IMR-90 (cell line): ENCODE data around the gene PACSIN2. TPM values are rescaled to one million over a fixed set of nuclear protein-coding genes. Genes with fewer than 3 reads are reported as not detected.

Experiments
- ATAC-seq: fragments of 200-7000 bp; cut with Tn5 transposase; 2 replicates; pipeline ENCODE4 v1.9.1; 2020; ENCODE audit warnings: low read depth, mild to moderate bottlenecking, moderate library complexity
- BruUV-seq: library from RNA; stranded (reverse); fragments of 400-500 nt; replicated peaks from 2 replicates; lab custom pipeline; 2021; lab: Mats Ljungman, UMichigan
- CTCF ChIA-PET: fragments of 300-600 bp; formaldehyde crosslinking; extraction: SDS; loops from one replicate; lab custom pipeline; 2021; ENCODE audit warnings: antibody characterized with exemption; lab: Yijun Ruan, JAX
- POLR2A ChIA-PET: fragments of 300-600 bp; sonication (Branson Sonifier 250); formaldehyde crosslinking; loops from one replicate; lab custom pipeline; 2022; ENCODE audit warnings: antibody characterized with exemption; ENCODE audit not compliant: unreplicated experiment; lab: Charles Lee
- DNase-seq: peaks from one replicate; pipeline ENCODE4 v3.0.0; 2013
- H2AFZ ChIP-seq: replicated peaks from 2 replicates; pipeline ENCODE3; 2013; ENCODE audit warnings: low read length, mild to moderate bottlenecking; ENCODE audit not compliant: poor library complexity
- H2AK5ac ChIP-seq: 2 replicates; pipeline ENCODE4 v1.6.1; 2013; ENCODE audit warnings: low read depth, low read length, inconsistent platforms
- H2AK9ac ChIP-seq: replicated peaks from 2 replicates; pipeline ENCODE3; 2013; ENCODE audit warnings: mild to moderate bottlenecking, low read depth, low read length, moderate library complexity; ENCODE audit not compliant: poor library complexity
- H2BK120ac ChIP-seq: 2 replicates; pipeline ENCODE4 v1.6.1; 2013; ENCODE audit warnings: low read depth, low read length, inconsistent platforms
- H2BK15ac ChIP-seq: 3 replicates; pipeline ENCODE4 v1.6.1; 2013; ENCODE audit warnings: low read depth, low read length, inconsistent platforms
- H2BK20ac ChIP-seq: 2 replicates; pipeline ENCODE4 v1.6.1; 2013; ENCODE audit warnings: low read depth, mild to moderate bottlenecking, inconsistent platforms, low read length, moderate library complexity
- H2BK5ac ChIP-seq: 2 replicates; pipeline ENCODE4 v1.6.1; 2013; ENCODE audit warnings: mild to moderate bottlenecking, low read depth, low read length, inconsistent platforms; ENCODE audit not compliant: poor library complexity, severe bottlenecking
- H3K14ac ChIP-seq: replicated peaks from 2 replicates; pipeline ENCODE4 v1.6.1; 2013; ENCODE audit warnings: low read depth, low read length, inconsistent platforms
- H3K18ac ChIP-seq: 2 replicates; pipeline ENCODE4 v1.6.1; 2013; ENCODE audit warnings: low read depth, low read length, control low read depth
- H3K23ac ChIP-seq: 2 replicates; pipeline ENCODE4 v1.6.1; 2013; ENCODE audit warnings: low read depth, low read length, inconsistent platforms
- H3K27ac ChIP-seq: 2 replicates; pipeline ENCODE4 v1.5.1; 2013; ENCODE audit warnings: mild to moderate bottlenecking, control low read depth, low read length; ENCODE audit not compliant: insufficient read depth
- H3K27me3 ChIP-seq: 2 replicates; pipeline ENCODE4 v1.6.1; 2013; ENCODE audit warnings: low read length; ENCODE audit not compliant: control insufficient read depth, insufficient read depth
- H3K36me3 ChIP-seq: 2 replicates; pipeline ENCODE4 v1.6.1; 2013; ENCODE audit warnings: low read length, mixed read lengths; ENCODE audit not compliant: control insufficient read depth, insufficient read depth
- H3K4ac ChIP-seq: 2 replicates; pipeline ENCODE4 v1.6.1; 2013; ENCODE audit warnings: low read depth, low read length, inconsistent platforms
- H3K4me1 ChIP-seq: 2 replicates; pipeline ENCODE4 v1.6.1; 2013; ENCODE audit warnings: low read length, mixed read lengths; ENCODE audit not compliant: control insufficient read depth, insufficient read depth
- H3K4me2 ChIP-seq: 2 replicates; pipeline ENCODE4 v1.6.1; 2013; ENCODE audit warnings: low read depth, mild to moderate bottlenecking, control low read depth, low read length, moderate library complexity
- H3K4me3 ChIP-seq: 2 replicates; pipeline ENCODE4 v1.5.1; 2013; ENCODE audit warnings: low read depth, mild to moderate bottlenecking, control low read depth, low read length, moderate library complexity; ENCODE audit not compliant: insufficient read depth
- H3K56ac ChIP-seq: 2 replicates; pipeline ENCODE4 v1.6.1; 2013; ENCODE audit warnings: low read length, inconsistent platforms; ENCODE audit not compliant: insufficient read depth; ENCODE audit errors: extremely low read depth
- H3K79me1 ChIP-seq, 2 experiments: 2 replicates each; pipeline ENCODE4 v1.6.1; 2013; ENCODE audit warnings: low read length in 2 of 2, inconsistent platforms in 1 of 2, low read depth in 1 of 2
- H3K9ac ChIP-seq: 2 replicates; pipeline ENCODE4 v1.6.1; 2013; ENCODE audit warnings: low read depth, low read length, control low read depth
- H3K9me1 ChIP-seq: 2 replicates; pipeline ENCODE4 v1.6.1; 2013; ENCODE audit warnings: low read length, inconsistent platforms; ENCODE audit not compliant: insufficient read depth
- H3K9me3 ChIP-seq: 2 replicates; pipeline ENCODE4 v1.6.1; 2013; ENCODE audit warnings: low read length; ENCODE audit not compliant: control insufficient read depth, insufficient read depth
- H4K20me1 ChIP-seq: 2 replicates; pipeline ENCODE4 v1.6.1; 2013; ENCODE audit warnings: low read length, inconsistent platforms; ENCODE audit not compliant: insufficient read depth
- H4K5ac ChIP-seq: 2 replicates; pipeline ENCODE4 v1.6.1; 2013; ENCODE audit warnings: mild to moderate bottlenecking, low read depth, low read length, control low read depth
- H4K8ac ChIP-seq, 2 experiments: 2 replicates each; pipeline ENCODE4 v1.6.1; 2013; ENCODE audit warnings: low read depth in 2 of 2, low read length in 2 of 2, control low read depth in 1 of 2, inconsistent platforms in 1 of 2
- H4K91ac ChIP-seq: 2 replicates; pipeline ENCODE4 v1.6.1; 2013; ENCODE audit warnings: low read depth, low read length, inconsistent platforms; ENCODE audit not compliant: insufficient read depth
- BHLHE40 ChIP-seq: fragments of 150-350 bp; IDR thresholded peaks from 2 replicates; pipeline ENCODE4 v1.6.1; 2016; ENCODE audit warnings: mild to moderate bottlenecking, low read depth, low read length
- CEBPB ChIP-seq: IDR thresholded peaks from 2 replicates; pipeline ENCODE4 v1.6.1; 2012; ENCODE audit warnings: low read depth, low read length, improper control_type of control experiment
- MAFK ChIP-seq: IDR thresholded peaks from 2 replicates; pipeline ENCODE4 v1.6.1; 2012; ENCODE audit warnings: low read depth, low read length, improper control_type of control experiment
- WGBS, 2 experiments: methylation state at CpG; one replicate each; pipeline versions ENCODE4 v1.1.5 to v1.1.7; 2013; ENCODE audit warnings: missing lambda C conversion rate in 2 of 2; ENCODE audit not compliant: insufficient read length in 1 of 2; ENCODE audit errors: extremely low coverage in 2 of 2; 5-methylcytosine and 5-hydroxymethylcytosine counted together
- dilution Hi-C: fragments of 300-500 bp; cut with HindIII; formaldehyde crosslinking; loops from one replicate; pipeline ENCODE4 v1.14.3; 2018; ENCODE audit warnings: low sequenced_read_pairs; ENCODE audit not compliant: unreplicated experiment
- in situ Hi-C: fragments of 300-500 bp; cut with MboI; formaldehyde crosslinking; loops from 3 replicates; pipeline ENCODE4 v1.14.3; 2019; ENCODE audit warnings: low sequenced_read_pairs, inconsistent platforms, mixed read lengths
- intact Hi-C: fragments of 100-400 bp; cut with micrococcal nuclease; formaldehyde crosslinking; loops from 2 replicates; pipeline ENCODE4 v1.10.0; 2022
- polyA plus RNA-seq, 3 experiments: library from polyadenylated mRNA; depleted of rRNA; stranded (reverse); fragments of >200 nt; gene quantifications; 2 replicates each; pipeline ENCODE4 v1.2.3, GENCODE V29; 2012; ENCODE audit warnings: low replicate concordance in 1 of 3
- total RNA-seq: library from RNA; depleted of rRNA; stranded (reverse); fragments of >200 nt; gene quantifications from 2 replicates; pipeline ENCODE4 v1.2.3, GENCODE V29; 2012

PACSIN2 gene
- total and polyA plus RNA-seq, 2 of the 4 experiments (the other 2 are of a cell fraction): 85.0 to 118 TPM

DNA sequence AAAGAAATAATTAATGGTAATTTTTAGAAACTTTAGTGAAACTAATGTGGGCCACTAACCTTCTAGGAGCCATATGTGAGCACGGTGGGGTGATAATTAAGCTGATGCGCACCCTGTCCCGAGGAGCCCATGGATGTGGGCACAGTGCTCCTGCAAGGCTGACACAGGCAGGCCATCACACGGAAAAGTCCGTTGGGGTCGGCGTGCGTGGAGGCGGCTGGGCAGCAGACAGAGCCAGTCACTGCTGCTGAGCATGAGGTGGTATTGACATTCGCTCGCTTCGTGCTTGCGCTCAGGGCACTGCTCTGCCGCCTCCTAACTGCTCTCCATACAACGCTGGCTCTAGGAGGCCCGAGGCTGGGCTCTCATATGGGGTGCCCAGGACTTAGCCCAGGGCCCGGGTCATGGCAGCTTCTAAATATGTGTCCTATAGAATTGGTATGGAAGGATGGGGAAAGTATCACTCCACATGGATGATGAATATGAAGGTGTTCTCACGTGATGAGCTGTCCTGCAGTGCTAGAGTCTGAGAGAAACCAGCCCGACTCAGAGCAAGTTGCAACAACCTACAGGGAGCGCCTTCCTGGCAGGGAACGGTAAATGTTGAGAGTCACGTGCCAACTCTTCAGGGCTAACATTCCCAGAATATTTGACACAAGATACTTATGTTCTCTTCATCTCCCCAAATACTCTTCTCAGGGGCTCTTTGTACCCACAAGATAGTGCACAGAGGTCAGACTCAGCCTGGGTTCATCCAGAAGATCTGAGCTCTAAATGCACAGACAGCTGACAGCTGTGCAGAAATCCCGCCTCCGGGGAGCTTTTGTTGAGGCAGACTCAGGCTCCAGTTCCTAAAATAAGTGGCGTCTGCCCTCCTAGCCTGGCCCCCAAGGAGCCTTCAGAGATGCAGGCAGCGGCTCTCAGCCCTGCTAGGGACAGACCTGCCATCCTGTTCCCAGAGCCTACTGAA lies 107.3 kb downstream of the PACSIN2 start (continued):
- TF ChIP-seq MAFK: no peak

GRCh38 chr22:42906605-42907348 lies 108.2 kb downstream of the PACSIN2 start:
- H3K27me3 ChIP-seq: no peaks in the 10 kb centered on the region
- ATAC-seq (peak; percentile 19), DNase-seq (peak; percentile 16)
- H3K18ac ChIP-seq: no peak overlapping the region
- 40% methylated on average over 1 of the region's 6 CpGs; no CpG with 5 or more reads in 1 of the 2 experiments for WGBS, 2 experiments
- ChIA-PET CTCF (no interaction called here), POLR2A (no interaction called here)
- H3K4ac ChIP-seq: no peak overlapping the region
- TF ChIP-seq CEBPB (peak; percentile 98), BHLHE40 (no peak)
- H3K4me3 ChIP-seq: no peak overlapping the region
- H2BK20ac ChIP-seq: no peak overlapping the region
- no peak overlapping the region for H2AK9ac ChIP-seq
- peaks cover 61 to 96% of the 10 kb centered on the region in 2 experiments for H3K79me1 ChIP-seq
- H2AK5ac ChIP-seq: no peak overlapping the region
- no peak overlapping the region for H2BK120ac ChIP-seq
- H3K4me2 ChIP-seq: no peak overlapping the region
- H3K9ac ChIP-seq: no peak overlapping the region
- dilution Hi-C loops: no loop called here
- peaks cover 18% of the 10 kb centered on the region for H3K4me1 ChIP-seq
- H4K8ac ChIP-seq: no peak overlapping the region
- in situ Hi-C loops: no loop called here
- no peak overlapping the region for H2BK5ac ChIP-seq
- no peak overlapping the region for H3K14ac ChIP-seq
- H3K56ac ChIP-seq: no peak overlapping the region
- peaks cover 78% of the 10 kb centered on the region for H4K20me1 ChIP-seq
- H2AFZ ChIP-seq: no peak overlapping the region
- no peak overlapping the region for H3K23ac ChIP-seq
- H4K91ac ChIP-seq: no peak overlapping the region
- peak overlapping the region; percentile 5; the same call in 1 of the 2 replicates for H3K27ac ChIP-seq
- H2BK15ac ChIP-seq: no peak overlapping the region
- BruUV-seq: no TSS peak
- H3K9me3 ChIP-seq: no peaks in the 10 kb centered on the region
- H3K9me1 ChIP-seq: peaks cover 35% of the 10 kb centered on the region
- intact Hi-C loops: no loop called here
- H3K36me3 ChIP-seq: peaks cover 16% of the 10 kb centered on the region
- no peak overlapping the region for H4K5ac ChIP-seq
